ENCODE data around the gene POLD2. TPM values are rescaled to one million over a fixed set of nuclear protein-coding genes. Genes with fewer than 3 reads are reported as not detected.

The POLD2 gene
- total and polyA plus RNA-seq, 2 of the 13 experiments (the other 11 are each of a cell fraction or from before 2014, with no cell fraction given) = 87.6 to 95.1 TPM

DNA sequence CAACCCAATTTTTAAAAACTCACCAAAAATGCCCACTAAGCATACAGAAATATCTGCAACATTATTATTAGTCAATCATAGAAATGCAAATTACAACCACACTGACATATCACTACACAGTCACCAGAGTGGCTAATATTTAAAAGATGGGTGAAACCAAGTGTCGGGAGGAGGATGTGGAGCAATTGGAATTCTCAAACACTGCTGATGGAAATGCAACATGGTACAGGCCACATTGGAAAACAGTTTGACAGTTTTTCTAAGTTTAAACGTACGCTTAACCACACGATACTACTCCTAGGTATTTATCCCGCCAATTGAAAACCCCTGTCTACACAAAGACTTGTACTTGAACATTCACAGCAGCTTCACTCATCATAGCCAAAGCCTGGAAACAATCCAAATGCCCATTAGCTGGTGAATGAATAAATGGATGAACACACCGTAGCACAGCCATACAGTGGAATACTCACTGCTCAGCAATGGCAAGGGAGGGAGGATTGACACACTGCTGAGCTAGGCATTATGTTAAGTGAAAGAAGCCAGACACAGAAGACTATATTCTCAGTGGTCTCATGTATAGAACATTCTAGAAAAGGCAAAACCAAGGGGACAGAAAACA is 49.6 kb upstream of the POLD2 start:
- intact Hi-C loops (cut with micrococcal nuclease; ENCODE audit: unreplicated experiment) = no loop called here
- no peak overlapping the region for H2AFZ ChIP-seq (ENCODE audit: low read length)
- no peaks in the 10 kb centered on the region for H3K36me3 ChIP-seq (replicated peaks in 1 of 2; ENCODE audit: control insufficient read depth in 1 of 2, insufficient read depth in 2 of 2, low read length in 2 of 2)
- H3K9me3 ChIP-seq (ENCODE audit: low read length) = no peaks in the 10 kb centered on the region
- FAIRE-seq (no peak), ATAC-seq (no peak), DNase-seq (ENCODE audit: low spot score) (no peak)
- ChIA-PET CTCF (ENCODE audit: low intra/inter-chr PET ratio, low total read pairs) (no interaction called here), POLR2A (no interaction called here)
- no peak overlapping the region for H3K27ac ChIP-seq (ENCODE audit: extremely low read length, insufficient read depth, low read length)
- no peak overlapping the region for H3K4me3 ChIP-seq (replicated peaks in 1 of 3; ENCODE audit: insufficient read depth in 1 of 3, low read depth in 2 of 3, low read length in 3 of 3)
- no peaks in the 10 kb centered on the region for H4K20me1 ChIP-seq (ENCODE audit: insufficient read depth, low read length)
- no peak overlapping the region for H3K4me2 ChIP-seq (ENCODE audit: low read depth, low read length)
- in situ Hi-C loops (cut with HindIII; ENCODE audit: extremely low pct_ligation_motif_present, low pct_unique_long_range_greater_than_20kb) = no loop called here
- peaks cover 0 to 9% of the 10 kb centered on the region in 2 experiments; a peak in 3 of 5 replicates for H3K27me3 ChIP-seq (ENCODE audit: control insufficient read depth in 1 of 2, insufficient read depth in 2 of 2, low read length in 2 of 2)
- no peaks in the 10 kb centered on the region for H3K4me1 ChIP-seq (ENCODE audit: insufficient read depth, low read length)
- TF ChIP-seq HCFC1 (IDR thresholded peaks at IDR 0.05; ENCODE audit: low read depth, low read length) (no peak), NFIB (CRISPR knock-in tag; IDR thresholded peaks at IDR 0.05; ENCODE audit: borderline replicate concordance) (no peak), ZNF441 (CRISPR knock-in tag; IDR thresholded peaks at IDR 0.05; ENCODE audit: borderline replicate concordance) (no peak), CCAR2 (optimal IDR thresholded peaks at IDR 0.05; ENCODE audit: low read depth, low read length) (no peak), KMT2B (CRISPR knock-in tag; IDR thresholded peaks at IDR 0.05) (no peak), MNT (IDR thresholded peaks at IDR 0.05) (no peak), MYC (CRISPR knock-in tag; IDR thresholded peaks at IDR 0.05; ENCODE audit: borderline replicate concordance) (no peak)
- 34% methylated on average over 6 of the region's 6 CpGs for WGBS (ENCODE audit: low lambda C conversion rate)
- no TSS peak for BruUV-seq (replicated peaks)
- H3K79me2 ChIP-seq (ENCODE audit: insufficient read depth, low read length) = no peaks in the 10 kb centered on the region
- H3K9ac ChIP-seq (ENCODE audit: insufficient read depth, low read depth, low read length) = no peak overlapping the region

DNA sequence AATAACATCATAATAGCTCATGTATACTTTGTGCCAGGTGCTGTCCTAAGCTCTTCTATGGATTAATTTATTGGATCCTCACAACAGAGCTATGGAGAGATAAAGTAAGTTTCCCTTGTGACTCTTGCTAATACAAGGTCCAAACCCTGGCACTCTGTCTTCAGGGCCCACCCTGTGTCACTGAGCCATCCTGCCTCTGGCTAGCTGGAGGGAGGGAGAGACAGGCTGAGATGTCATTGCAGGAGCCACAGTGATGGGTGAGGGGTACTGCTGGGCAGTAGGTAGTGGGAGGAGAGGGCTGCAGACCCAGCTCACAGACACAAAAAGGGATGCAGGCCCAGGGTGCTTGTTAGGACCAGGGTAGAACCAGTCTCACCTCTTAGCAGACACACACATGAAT is 49.0 kb upstream of the POLD2 start:
- ATAC-seq (no peak), FAIRE-seq (no peak)
- CTCF ChIA-PET (ENCODE audit: low intra/inter-chr PET ratio, low total read pairs) = no interaction called here
- TF ChIP-seq BCL6 (CRISPR knock-in tag; IDR thresholded peaks at IDR 0.05) (no peak), SMC3 (IDR thresholded peaks at IDR 0.05; ENCODE audit: low read length) (no peak), SOX5 (CRISPR knock-in tag; IDR thresholded peaks at IDR 0.05; ENCODE audit: borderline replicate concordance) (no peak), ZNF737 (CRISPR knock-in tag; IDR thresholded peaks at IDR 0.05; ENCODE audit: borderline replicate concordance) (no peak), YEATS4 (CRISPR knock-in tag; IDR thresholded peaks at IDR 0.05; ENCODE audit: borderline replicate concordance) (no peak), ZNF383 (CRISPR knock-in tag; IDR thresholded peaks at IDR 0.05; ENCODE audit: borderline replicate concordance) (no peak), RAD21 (CRISPR knock-in tag; IDR thresholded peaks at IDR 0.05) (no peak), ATAD3A (CRISPR knock-in tag; IDR thresholded peaks at IDR 0.05) (no peak), ZNF468 (CRISPR knock-in tag; IDR thresholded peaks at IDR 0.05) (no peak)
- TF ChIP-seq, protein P1, sequence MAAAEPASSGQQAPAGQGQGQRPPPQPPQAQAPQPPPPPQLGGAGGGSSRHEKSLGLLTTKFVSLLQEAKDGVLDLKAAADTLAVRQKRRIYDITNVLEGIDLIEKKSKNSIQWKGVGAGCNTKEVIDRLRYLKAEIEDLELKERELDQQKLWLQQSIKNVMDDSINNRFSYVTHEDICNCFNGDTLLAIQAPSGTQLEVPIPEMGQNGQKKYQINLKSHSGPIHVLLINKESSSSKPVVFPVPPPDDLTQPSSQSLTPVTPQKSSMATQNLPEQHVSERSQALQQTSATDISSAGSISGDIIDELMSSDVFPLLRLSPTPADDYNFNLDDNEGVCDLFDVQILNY (CRISPR knock-in tag; conservative IDR thresholded peaks at IDR 0.05) = no peak

More for the DNA sequence above, 49.0 kb upstream of the POLD2 start:
- H3K36me3 ChIP-seq (replicated peaks in 1 of 2; ENCODE audit: control insufficient read depth in 1 of 2, insufficient read depth in 2 of 2, low read length in 2 of 2) = no peaks in the 10 kb centered on the region
- no peak overlapping the region for H3K4me2 ChIP-seq (ENCODE audit: low read depth, low read length)
- H3K4me1 ChIP-seq (ENCODE audit: insufficient read depth, low read length) = no peaks in the 10 kb centered on the region
- BruUV-seq (replicated peaks) = no TSS peak
- in situ Hi-C loops (cut with HindIII; ENCODE audit: extremely low pct_ligation_motif_present, low pct_unique_long_range_greater_than_20kb) = no loop called here
- POLR2A ChIA-PET = no interaction called here
- no peak overlapping the region for H3K4me3 ChIP-seq (replicated peaks in 1 of 3; ENCODE audit: insufficient read depth in 1 of 3, low read depth in 2 of 3, low read length in 3 of 3)
- DNase-seq (ENCODE audit: low spot score) = no peak
- H2AFZ ChIP-seq (ENCODE audit: low read length) = no peak overlapping the region
- intact Hi-C loops (cut with micrococcal nuclease; ENCODE audit: unreplicated experiment) = no loop called here
- no peaks in the 10 kb centered on the region for H3K9me3 ChIP-seq (ENCODE audit: low read length)
- H3K9ac ChIP-seq (ENCODE audit: insufficient read depth, low read depth, low read length) = no peak overlapping the region
- no peaks in the 10 kb centered on the region for H4K20me1 ChIP-seq (ENCODE audit: insufficient read depth, low read length)
- H3K27ac ChIP-seq (ENCODE audit: extremely low read length, insufficient read depth, low read length) = no peak overlapping the region
- H3K79me2 ChIP-seq (ENCODE audit: insufficient read depth, low read length) = no peaks in the 10 kb centered on the region
- H3K27me3 ChIP-seq (ENCODE audit: control insufficient read depth in 1 of 2, insufficient read depth in 2 of 2, low read length in 2 of 2) = peaks cover 0 to 9% of the 10 kb centered on the region in 2 experiments; a peak in 3 of 5 replicates
